A673 (cell line): ENCODE measurements around the gene SGMS1. TPM values are rescaled to one million over a fixed set of nuclear protein-coding genes. Genes with fewer than 3 reads are reported as not detected.

Experiments
- BruUV-seq: library from RNA; stranded (reverse); fragments of 400-500 nt; replicated peaks from 2 replicates; lab custom pipeline; 2021; lab: Mats Ljungman, UMichigan
- CTCF ChIA-PET: fragments of 300-600 bp; sonication (Branson Sonifier 250); formaldehyde crosslinking; loops from one replicate; lab custom pipeline; 2022; ENCODE audit warnings: antibody characterized with exemption; lab: Charles Lee
- POLR2A ChIA-PET: fragments of 300-600 bp; sonication (Branson Sonifier 250); formaldehyde crosslinking; loops from one replicate; lab custom pipeline; 2022; ENCODE audit warnings: antibody characterized with exemption; ENCODE audit not compliant: low non-redundant PET; lab: Charles Lee
- DNase-seq: peaks from one replicate; pipeline ENCODE4 v3.0.0-alpha.2; 2015; ENCODE audit warnings: low spot score
- H3K27ac ChIP-seq: fragments of 200-600 bp; sonication (generic); 2 replicates; pipeline ENCODE4 v1.5.1; 2016; ENCODE audit warnings: mixed run types, low read depth, mild to moderate bottlenecking, mixed read lengths, antibody characterized with exemption, low read length; ENCODE audit not compliant: poor library complexity, severe bottlenecking
- H3K27me3 ChIP-seq: fragments of 200-600 bp; sonication (generic); replicated peaks from 2 replicates; pipeline ENCODE4 v1.6.1; 2017; ENCODE audit warnings: mixed run types, low read depth, mild to moderate bottlenecking, mixed read lengths, antibody characterized with exemption, low read length; ENCODE audit not compliant: insufficient read depth, poor library complexity
- H3K36me3 ChIP-seq: fragments of 200-600 bp; sonication (generic); 2 replicates; pipeline ENCODE4 v1.6.1; 2016; ENCODE audit warnings: mixed run types, mild to moderate bottlenecking, mixed read lengths, antibody characterized with exemption, low read length; ENCODE audit not compliant: insufficient read depth, poor library complexity, severe bottlenecking
- H3K4me1 ChIP-seq: fragments of 200-600 bp; sonication (generic); 2 replicates; pipeline ENCODE4 v1.6.1; 2017; ENCODE audit warnings: mixed run types, mild to moderate bottlenecking, mixed read lengths, antibody characterized with exemption, low read length; ENCODE audit not compliant: insufficient read depth, poor library complexity, severe bottlenecking
- H3K4me3 ChIP-seq: fragments of 200-600 bp; sonication (generic); 2 replicates; pipeline ENCODE4 v1.5.1; 2016; ENCODE audit warnings: low read depth, mixed run types, mild to moderate bottlenecking, mixed read lengths, low read length; ENCODE audit not compliant: poor library complexity, severe bottlenecking
- H3K9me3 ChIP-seq: fragments of 200-600 bp; sonication (generic); 2 replicates; pipeline ENCODE4 v1.6.1; 2016; ENCODE audit warnings: mixed run types, low read depth, mild to moderate bottlenecking, mixed read lengths, antibody characterized with exemption, low read length; ENCODE audit not compliant: poor library complexity, severe bottlenecking
- CTCF ChIP-seq: fragments of 300-800, 200-600 bp; sonication (generic); conservative IDR thresholded peaks from 2 replicates; pipeline ENCODE4 v1.5.1; 2017; ENCODE audit warnings: low read depth, mild to moderate bottlenecking, antibody characterized with exemption, low read length, moderate library complexity, mixed read lengths
- EZH2 ChIP-seq: fragments of 200-600 bp; sonication (generic); IDR thresholded peaks from 2 replicates; pipeline ENCODE4 v1.6.1; 2017; ENCODE audit warnings: borderline replicate concordance, low read depth, mild to moderate bottlenecking, mixed read lengths, antibody characterized with exemption, low read length; ENCODE audit not compliant: poor library complexity, severe bottlenecking
- intact Hi-C: fragments of 100-400 bp; cut with micrococcal nuclease; formaldehyde crosslinking; loops from one replicate; pipeline ENCODE4 v1.10.0; 2022; ENCODE audit not compliant: unreplicated experiment
- total RNA-seq: library from RNA; stranded (reverse); gene quantifications from 2 replicates; pipeline ENCODE4 v1.2.3, GENCODE V29; 2021

Gene SGMS1
- total RNA-seq, 1 experiment from 2014 or later, result 13.0 TPM

- Histone ChIP-seq H3K27ac (no peak overlapping the region), H3K27me3 (peaks cover 12% of the 10 kb centered on the region), H3K36me3 (no peaks in the 10 kb centered on the region), H3K4me1 (no peaks in the 10 kb centered on the region), H3K4me3 (no peak overlapping the region), H3K9me3 (no peaks in the 10 kb centered on the region)
- ChIA-PET POLR2A (no interaction called here), CTCF (no interaction called here)
- TF ChIP-seq CTCF (no peak), EZH2 (no peak)
- no TSS peak for BruUV-seq
- intact Hi-C loops, result no loop called here
- peak; percentile 28 for DNase-seq
Observed at GRCh38 chr10:50286517-50286916, 337.2 kb downstream of the SGMS1 start.

- ChIA-PET POLR2A (no interaction called here), CTCF (no interaction called here)
- Histone ChIP-seq H3K27ac (no peak overlapping the region), H3K4me1 (no peaks in the 10 kb centered on the region), H3K36me3 (no peaks in the 10 kb centered on the region), H3K9me3 (no peaks in the 10 kb centered on the region), H3K27me3 (peaks cover 34% of the 10 kb centered on the region), H3K4me3 (no peak overlapping the region)
- BruUV-seq, result no TSS peak
- DNase-seq, result no peak
- intact Hi-C loops, result no loop called here
- TF ChIP-seq EZH2, result no peak
- no peak for TF ChIP-seq CTCF
Observed at GRCh38 chr10:50281967-50282522, 341.7 kb downstream of the SGMS1 start.

- H3K27me3 ChIP-seq, result peaks cover 39% of the 10 kb centered on the region
- intact Hi-C loops, result no loop called here
- TF ChIP-seq EZH2, result no peak
- no peak for TF ChIP-seq CTCF
- no peak overlapping the region for H3K4me3 ChIP-seq
- H3K4me1 ChIP-seq, result no peaks in the 10 kb centered on the region
- no TSS peak for BruUV-seq
- H3K27ac ChIP-seq, result no peak overlapping the region
- POLR2A ChIA-PET, result no interaction called here
- H3K36me3 ChIP-seq, result no peaks in the 10 kb centered on the region
- H3K9me3 ChIP-seq, result no peaks in the 10 kb centered on the region
- no peak for DNase-seq
- CTCF ChIA-PET, result no interaction called here
Observed at GRCh38 chr10:50281210-50281966, 342.4 kb downstream of the SGMS1 start.
